Measurements from ENCODE around the gene IL1RAPL1. TPM values are rescaled to one million over a fixed set of nuclear protein-coding genes. Genes with fewer than 3 reads are reported as not detected.

IL1RAPL1 gene
- total RNA-seq, 1 donor from 2014 or later = not detected

DNA sequence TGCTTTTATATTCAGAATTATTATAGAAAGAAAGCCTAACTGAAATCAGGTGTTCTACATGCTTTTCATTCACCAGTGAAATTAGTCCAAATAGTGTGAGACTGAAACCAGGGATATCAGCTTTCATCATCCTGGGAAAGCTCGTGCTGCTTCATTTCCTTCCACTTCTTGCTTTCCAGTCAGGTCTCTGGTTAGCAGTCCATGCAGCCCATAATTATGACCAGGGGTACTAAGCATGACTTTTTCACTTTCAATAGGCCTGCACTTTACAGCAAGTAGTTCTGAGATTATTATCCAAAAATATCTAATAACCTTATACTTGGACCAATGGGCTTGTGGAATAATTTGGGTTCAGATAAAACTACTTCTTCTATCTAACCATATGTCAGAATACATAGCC is 954.9 kb downstream of the IL1RAPL1 start:
- H3K4me3 ChIP-seq (ENCODE audit: low read depth, low read length) = no peak overlapping the region
- TF ChIP-seq, protein P1, sequence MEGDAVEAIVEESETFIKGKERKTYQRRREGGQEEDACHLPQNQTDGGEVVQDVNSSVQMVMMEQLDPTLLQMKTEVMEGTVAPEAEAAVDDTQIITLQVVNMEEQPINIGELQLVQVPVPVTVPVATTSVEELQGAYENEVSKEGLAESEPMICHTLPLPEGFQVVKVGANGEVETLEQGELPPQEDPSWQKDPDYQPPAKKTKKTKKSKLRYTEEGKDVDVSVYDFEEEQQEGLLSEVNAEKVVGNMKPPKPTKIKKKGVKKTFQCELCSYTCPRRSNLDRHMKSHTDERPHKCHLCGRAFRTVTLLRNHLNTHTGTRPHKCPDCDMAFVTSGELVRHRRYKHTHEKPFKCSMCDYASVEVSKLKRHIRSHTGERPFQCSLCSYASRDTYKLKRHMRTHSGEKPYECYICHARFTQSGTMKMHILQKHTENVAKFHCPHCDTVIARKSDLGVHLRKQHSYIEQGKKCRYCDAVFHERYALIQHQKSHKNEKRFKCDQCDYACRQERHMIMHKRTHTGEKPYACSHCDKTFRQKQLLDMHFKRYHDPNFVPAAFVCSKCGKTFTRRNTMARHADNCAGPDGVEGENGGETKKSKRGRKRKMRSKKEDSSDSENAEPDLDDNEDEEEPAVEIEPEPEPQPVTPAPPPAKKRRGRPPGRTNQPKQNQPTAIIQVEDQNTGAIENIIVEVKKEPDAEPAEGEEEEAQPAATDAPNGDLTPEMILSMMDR (conservative IDR thresholded peaks at IDR 0.05; ENCODE audit: low read depth, low read length) = no peak
- no peak for DNase-seq (ENCODE audit: low read depth)

- no peak overlapping the region for H3K4me3 ChIP-seq (ENCODE audit: low read depth, low read length)
- no peak for DNase-seq (ENCODE audit: low read depth)
- TF ChIP-seq, protein P1 (conservative IDR thresholded peaks at IDR 0.05; ENCODE audit: low read depth, low read length) = no peak
Observed at GRCh38 chrX:29545878-29546277, 958.6 kb downstream of the IL1RAPL1 start.

DNA sequence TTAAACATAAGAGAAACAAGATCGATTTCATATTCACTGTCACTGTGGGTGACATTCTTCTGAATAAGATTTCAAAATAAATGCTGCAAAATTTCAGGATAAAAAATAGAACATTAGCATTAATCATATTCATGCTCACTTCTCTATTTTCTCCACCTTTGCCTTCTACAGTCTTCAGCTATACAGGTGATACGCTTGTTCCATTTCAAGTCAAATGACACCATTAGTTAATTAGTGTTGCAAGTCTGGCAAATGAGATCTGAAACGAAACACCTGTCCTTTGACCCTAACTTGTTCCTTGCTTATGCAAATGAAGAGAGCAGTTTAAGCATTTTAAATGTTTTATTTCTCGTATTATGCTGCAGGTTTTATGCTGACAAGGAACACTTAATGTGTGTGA is 960.6 kb downstream of the IL1RAPL1 start:
- no peak overlapping the region for H3K4me3 ChIP-seq (ENCODE audit: low read depth, low read length)
- TF ChIP-seq, protein P1 (conservative IDR thresholded peaks at IDR 0.05; ENCODE audit: low read depth, low read length) = no peak
- DNase-seq (ENCODE audit: low read depth) = no peak

DNA sequence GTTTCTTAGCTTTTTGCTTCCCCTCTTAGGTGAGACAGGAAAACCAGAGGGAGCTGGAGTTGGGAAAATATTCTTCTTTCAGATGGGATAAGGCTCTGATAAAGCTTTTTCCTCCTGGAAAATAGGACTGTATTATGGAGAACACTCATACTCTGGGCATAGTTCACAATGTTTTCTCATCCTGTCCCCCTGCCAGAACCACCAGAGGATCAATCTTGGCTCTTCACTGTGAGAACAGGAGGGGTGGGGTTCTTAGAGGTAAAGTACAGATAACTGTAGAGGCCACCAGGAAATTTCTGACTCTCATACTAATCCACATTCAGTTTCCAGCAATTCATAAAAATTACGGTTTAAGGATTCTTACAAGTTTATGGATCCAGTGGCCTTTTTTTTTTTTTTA is 966.3 kb downstream of the IL1RAPL1 start:
- no peak for DNase-seq (ENCODE audit: low read depth)
- TF ChIP-seq, protein P1 (conservative IDR thresholded peaks at IDR 0.05; ENCODE audit: low read depth, low read length) = no peak
- no peak overlapping the region for H3K4me3 ChIP-seq (ENCODE audit: low read depth, low read length)

- DNase-seq (ENCODE audit: low read depth) = no peak
Observed at GRCh38 chrX:29555465-29556091, 968.3 kb downstream of the IL1RAPL1 start.

DNA sequence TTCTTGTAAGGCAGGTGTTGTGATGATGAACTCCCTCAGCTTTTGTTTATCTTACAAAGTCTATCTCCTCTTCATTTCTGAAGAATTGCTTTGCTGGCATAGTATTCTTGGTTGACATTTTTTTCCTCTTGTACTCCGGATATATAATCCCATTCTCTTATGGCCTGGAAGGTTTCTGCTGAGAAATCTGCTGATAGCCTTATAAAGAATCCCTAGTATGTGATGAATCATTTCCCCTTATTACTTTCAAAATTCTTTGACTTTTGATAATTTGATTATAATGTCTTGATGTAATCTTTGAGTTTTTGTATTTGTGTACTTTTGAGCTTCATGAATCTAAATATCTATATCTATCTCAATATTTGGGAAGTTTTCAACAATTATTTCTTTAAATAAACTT is 972.8 kb downstream of the IL1RAPL1 start:
- no peak for DNase-seq (ENCODE audit: low read depth)
- H3K4me3 ChIP-seq (ENCODE audit: low read depth, low read length) = no peak overlapping the region
- TF ChIP-seq, protein P1 (conservative IDR thresholded peaks at IDR 0.05; ENCODE audit: low read depth, low read length) = no peak

More at GRCh38 chrX:29555465-29556091, 968.3 kb downstream of the IL1RAPL1 start:
- H3K4me3 ChIP-seq (ENCODE audit: low read depth, low read length) = no peak overlapping the region
- TF ChIP-seq, protein P1 (conservative IDR thresholded peaks at IDR 0.05; ENCODE audit: low read depth, low read length) = no peak

- H3K4me3 ChIP-seq (ENCODE audit: low read depth, low read length) = no peak overlapping the region
- no peak for DNase-seq (ENCODE audit: low read depth)
- TF ChIP-seq, protein P1 (conservative IDR thresholded peaks at IDR 0.05; ENCODE audit: low read depth, low read length) = no peak
Observed at GRCh38 chrX:29561417-29561816, 974.2 kb downstream of the IL1RAPL1 start.

All from epithelial cell of proximal tubule (primary cell).